Stimulated activated CD4-positive, alpha-beta T cell treated with anti-CD3 and anti-CD28 coated beads, Interleukin-1b, Interleukin-23, amount 100 ng/mL, for 4 hours (primary cell): ENCODE measurements around the gene CNTN4.
"Not testable (repeated sequence)": the region's sequence is repeated elsewhere in the genome, so short reads cannot be mapped to it uniquely, and the experiment has no call there.

ENCODE experiments used
- DNase-seq, 2 donors: peaks; one replicate each; pipeline ENCODE4 v3.0.0-alpha.2; 2020; ENCODE audit warnings: low read depth in 2 of 2

The CNTN4 gene

DNA sequence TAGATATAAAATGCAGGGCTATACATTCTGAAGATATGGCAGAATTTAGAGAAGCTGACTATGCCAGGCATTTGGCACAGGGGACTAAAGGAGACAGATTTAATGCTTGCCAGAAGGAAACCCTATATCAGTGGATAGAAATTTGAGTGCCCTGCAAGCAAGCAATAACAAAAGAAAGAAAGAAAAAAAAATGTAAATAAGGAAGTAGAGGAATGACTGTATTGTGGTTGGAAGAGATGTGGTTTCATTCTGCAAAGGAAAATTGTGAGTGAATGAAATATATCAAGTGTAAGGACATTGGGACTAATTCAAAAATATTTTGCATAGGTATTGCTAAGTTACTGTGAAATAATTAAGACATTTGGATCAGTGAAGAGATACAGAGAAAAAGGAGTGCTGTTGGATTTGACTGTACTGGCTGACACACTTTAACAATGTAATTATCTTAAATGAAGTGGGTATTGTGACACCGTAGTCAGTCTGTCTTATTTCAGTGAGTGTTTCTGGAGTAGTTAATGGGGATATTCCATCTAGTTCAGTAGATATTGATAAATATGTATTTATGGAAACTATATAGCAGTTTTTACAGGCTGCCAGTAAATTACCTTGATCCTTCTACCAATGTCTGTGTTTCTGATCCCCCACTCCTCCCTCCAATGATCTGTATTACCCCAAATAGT is 418.2 kb downstream of the CNTN4 start:
- no peak for DNase-seq

DNA sequence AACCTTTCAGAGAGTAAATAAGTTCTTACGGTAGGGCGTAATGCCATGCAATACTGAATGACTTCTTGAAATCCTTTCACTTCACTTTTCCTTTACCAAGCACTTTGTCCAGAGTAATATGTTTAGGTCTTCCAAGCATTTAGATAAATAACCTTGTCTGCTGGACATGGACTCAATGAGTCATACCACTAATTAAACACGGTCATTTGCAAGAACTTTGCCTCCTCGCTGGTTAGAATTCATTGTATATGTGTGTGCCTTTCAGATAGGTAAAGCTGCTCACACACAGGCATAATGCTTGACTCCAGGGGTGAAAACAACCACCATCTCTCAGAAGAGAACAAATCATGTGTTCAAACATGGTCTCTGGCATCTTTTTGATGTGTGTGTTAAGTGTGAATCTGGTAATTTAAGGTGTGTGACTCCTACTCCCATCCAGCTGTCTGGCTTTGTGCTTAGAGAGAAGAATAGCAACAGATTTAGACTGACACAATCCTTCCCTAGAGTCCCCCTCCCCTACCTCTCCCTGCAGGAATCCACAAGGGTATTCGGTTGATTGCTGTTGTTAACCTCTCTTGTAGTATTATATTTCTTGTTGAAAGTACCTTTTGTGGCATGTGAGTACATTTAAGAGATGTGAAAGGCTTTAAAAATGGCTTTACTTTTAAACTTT is 419.0 kb downstream of the CNTN4 start:
- no peak for DNase-seq

DNA sequence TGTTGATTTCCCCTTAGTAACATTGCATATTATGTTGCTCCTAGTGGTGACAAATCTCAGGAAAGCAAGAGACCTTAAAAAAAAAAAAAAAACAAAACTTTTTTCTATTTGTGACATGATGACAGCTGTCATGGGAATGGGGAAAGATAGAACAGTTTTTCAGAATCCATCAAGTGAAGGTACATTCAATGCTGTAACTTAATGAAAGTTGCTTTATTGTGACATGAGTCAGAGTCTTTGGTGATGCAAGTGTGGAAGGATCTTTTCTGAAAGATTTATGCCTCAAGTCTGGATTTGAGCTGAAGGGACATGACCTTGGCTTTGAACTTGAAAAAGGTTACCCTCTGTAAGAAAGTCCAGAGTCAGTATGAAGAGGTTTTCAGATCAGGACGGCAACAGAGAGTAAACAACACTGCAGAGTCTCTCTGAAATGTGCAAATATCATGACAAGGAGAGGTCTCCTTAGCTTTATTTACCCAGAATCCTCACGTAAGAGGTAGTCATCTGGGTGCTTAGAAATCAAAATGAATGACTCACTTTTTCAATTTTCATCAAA is 424.7 kb downstream of the CNTN4 start:
- no peak for DNase-seq

DNA sequence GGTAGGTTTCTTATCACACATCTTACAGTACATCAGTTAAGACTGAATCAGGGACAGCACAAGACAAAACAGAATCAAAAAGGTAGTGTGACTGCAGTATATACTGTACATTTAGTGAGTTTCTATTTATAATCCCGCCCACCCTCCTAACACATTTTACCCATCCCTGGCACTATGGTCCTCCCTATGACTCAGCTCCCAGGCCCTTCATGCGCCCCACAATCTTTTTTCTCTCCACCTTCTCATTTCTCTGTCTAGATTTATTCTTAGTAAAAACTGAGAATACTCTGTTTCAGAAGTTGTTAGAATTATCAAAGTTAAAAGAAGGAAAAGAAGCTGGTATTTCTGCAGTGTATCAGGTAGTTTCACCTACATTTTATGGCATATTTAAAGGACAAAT is 427.3 kb downstream of the CNTN4 start:
- DNase-seq = no peak

DNA sequence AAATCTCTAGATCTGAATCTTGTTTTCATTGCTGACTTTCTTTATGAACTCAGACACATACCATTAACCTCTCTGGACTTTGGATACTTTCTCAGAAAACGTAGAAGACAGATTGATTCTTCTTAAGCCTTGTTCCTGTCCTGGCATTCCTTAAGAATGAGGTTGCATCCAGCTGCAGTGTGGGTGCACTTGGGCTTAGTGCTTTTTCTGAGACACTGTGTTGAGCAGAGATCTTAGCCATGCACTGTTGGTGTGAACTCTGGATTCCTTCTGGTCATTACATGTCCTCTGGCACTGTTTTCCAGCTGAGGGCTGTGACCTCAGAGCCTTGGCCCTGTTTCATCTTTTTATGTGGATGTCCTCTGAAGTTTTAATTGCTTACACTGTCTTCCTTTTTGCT is 428.3 kb downstream of the CNTN4 start:
- DNase-seq = no peak

DNA sequence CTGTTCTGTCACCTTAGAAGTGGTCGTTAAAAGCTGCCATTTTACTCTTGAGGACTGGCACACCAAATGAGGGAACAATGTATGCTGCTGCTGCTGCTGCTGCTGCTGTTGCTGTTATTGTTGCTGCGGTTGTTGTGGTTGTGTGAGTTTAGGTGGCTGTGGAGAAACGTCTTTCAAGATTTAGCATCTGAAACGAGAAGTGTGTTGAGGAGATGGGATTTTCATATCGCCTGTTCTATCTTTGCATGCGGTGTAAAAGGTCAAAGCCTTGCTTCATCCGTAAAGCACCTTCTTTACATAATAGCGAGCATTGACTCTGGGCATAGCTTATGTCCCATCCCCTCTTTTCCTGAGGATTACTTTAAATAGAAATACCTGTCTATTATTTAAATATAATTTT is 428.7 kb downstream of the CNTN4 start:
- not testable (repeated sequence) for DNase-seq

DNA sequence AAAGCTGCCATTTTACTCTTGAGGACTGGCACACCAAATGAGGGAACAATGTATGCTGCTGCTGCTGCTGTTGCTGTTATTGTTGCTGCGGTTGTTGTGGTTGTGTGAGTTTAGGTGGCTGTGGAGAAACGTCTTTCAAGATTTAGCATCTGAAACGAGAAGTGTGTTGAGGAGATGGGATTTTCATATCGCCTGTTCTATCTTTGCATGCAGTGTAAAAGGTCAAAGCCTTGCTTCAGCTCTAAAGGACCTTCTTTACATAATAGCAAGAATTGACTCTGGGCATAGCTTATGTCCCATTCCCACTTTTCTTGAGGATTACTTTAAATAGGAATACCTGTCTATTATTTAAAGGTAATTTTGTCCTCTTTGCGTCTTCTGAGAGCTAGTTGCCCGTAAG is 436.1 kb downstream of the CNTN4 start:
- DNase-seq = not testable (repeated sequence)

DNA sequence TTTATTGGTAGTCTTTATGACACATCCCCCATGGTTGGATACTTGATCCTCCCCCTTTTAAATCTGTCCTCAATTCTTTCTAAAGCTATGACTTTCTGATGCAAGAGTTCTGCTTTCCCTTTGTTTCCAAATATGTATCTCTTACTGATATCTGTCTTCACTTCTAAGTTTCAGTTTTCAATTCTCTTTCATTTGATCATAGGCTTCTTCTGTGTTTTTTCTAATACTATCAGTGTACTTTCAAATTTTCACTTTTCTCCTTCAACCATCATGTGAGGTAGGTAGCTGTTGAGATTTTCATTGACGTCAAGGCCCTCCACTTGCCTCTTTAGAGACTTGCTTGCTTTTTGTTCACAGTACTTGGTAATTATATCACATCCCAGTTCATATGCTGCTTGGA is 436.5 kb downstream of the CNTN4 start:
- DNase-seq = no peak

DNA sequence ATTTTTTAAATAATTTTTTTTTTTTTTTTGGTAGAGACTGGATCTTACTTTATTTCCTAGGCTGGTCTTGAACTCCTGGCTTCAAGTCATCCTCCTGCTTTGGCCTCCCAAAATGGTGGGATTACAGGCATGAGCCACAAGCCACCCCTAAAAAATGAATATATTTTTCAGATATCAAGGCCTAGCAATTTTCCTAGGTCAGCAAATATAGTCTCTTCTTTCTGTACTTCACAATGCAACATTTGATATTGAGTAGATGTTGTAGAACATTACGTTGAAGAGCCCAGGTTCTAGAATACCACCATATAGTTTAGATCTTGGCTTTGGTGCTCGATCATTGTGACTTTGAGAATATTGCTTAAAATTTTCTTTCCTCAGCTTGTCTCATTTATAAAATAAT is 437.9 kb downstream of the CNTN4 start:
- no peak for DNase-seq

DNA sequence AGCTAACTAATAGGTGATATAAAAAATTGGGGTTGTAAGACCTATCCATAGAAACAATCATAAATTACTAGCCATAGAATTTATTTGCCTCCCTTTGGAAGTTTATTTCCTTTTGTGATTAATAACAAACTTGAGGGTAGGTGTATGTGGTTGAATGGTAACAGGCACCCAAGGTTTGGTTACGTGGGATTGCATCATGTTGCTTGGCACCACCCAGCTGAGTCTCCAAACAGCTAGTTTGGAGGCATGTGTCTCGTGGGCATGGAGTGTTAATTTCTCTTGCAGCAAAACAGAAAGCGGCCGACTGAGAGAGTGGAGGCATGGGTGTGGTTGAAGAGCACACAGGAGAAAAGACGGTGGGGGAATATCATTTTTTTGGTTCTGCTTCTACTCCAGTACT is 441.4 kb downstream of the CNTN4 start:
- no peak for DNase-seq

DNA sequence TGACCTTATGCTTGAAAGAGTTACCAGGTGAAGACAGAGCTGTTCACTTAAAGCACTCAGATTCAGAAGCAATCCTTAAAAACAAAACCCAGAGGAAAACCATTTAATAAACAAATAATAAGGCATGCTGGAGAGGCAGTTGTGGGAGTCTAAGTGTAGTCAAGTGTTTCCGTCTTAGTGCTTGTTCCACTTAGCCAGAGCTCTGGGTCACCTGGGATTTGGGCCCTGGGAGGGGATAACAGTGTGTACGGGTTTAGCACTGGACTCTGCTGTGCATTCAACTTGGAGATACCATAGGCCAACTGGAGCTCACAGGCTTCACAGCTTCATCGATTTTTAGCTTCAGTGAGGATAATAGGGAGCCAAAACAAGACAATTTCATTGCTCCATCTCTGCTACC is 444.6 kb downstream of the CNTN4 start:
- no peak for DNase-seq

DNA sequence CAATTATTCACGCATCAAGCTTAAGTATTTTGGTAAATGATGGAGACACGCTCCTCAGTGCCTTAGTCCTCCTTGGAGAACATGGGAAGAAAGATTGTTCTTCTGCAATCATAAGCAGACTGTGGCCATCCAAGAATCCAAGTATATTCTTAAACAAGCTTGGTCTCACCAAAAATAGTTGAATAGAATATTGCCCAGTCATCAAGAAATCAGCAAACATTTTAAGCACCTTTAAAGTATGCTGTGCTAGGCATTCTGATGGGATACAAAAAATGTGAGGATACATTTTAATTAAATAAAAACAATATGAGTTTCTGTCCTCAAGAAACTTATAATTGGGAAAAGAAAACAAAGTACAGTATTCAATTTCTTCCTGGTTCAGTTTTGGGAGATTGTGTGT is 445.5 kb downstream of the CNTN4 start:
- DNase-seq = no peak

DNA sequence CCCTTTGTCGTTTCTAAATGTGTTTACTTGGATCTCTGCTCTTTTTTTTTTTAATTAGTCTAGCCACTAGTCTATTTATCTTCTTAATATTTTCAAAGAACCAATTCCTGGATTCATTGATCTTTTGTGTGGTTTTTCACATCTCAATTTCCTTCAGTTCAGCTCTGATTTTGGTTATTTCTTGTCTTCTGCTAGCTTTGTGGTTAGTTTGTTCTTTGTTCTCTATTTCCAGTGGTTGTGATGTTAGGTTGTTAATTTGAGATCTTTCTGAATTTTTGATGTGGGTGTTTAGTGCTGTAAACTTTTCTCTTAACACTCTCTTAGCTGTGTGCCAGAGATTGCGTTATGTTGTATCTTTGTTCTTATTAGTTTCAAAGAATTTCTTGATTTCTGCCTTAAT is 446.1 kb downstream of the CNTN4 start:
- DNase-seq = no peak

DNA sequence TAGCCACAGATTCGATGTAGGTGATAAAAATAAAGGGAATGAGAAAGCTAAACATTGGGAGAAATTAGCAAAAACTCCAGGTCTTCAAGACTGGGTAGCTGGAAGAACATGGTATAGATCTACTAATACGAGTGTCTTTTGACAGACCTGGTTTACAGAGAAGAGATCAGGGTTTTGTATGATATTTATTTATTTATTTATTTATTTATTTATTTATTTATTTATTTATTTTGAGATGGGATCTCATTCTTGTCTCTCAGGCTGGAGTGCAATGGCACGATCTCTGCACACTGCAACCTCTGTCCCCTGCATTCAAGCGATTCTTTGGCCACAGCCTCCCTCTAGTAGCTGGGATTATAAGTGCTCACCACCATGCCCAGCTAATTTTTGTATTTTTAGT is 448.4 kb downstream of the CNTN4 start:
- DNase-seq = no peak

DNA sequence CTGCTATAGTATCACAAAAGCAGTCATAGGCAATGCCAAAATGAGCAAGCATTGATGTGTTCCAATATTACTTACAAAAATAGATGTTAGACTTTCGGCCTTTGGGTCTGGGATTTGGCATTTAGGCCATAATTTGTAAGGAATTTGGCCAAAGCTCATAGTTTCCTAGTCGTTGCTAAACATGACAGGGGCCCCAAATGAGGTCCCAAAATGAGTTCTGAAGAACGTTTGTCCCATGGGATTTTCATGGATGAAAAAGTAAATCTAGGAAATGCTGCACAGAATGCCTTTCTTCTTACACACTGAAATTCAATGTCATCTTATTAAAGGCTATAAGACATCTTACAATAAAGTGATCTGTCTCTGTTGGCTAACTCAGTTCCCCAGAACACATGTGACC is 456.0 kb downstream of the CNTN4 start:
- no peak for DNase-seq

DNA sequence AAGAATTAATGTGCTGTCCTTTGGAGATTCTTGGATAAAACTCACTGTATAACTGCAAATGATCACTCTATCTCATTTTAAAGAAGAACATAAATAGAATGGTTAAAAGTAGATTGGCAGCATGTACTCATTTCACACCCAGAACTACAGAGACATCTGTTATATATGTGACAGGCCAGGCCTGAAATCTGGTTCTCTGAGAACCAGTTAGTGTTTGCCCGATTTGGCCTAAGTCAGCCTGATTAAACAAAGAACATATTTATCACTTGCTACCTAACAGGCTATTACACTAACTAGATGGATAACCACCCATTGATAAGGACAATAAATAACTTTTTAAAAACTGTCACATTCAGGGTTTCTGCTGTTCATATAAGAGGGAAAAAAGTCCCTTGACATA is 460.1 kb downstream of the CNTN4 start:
- no peak for DNase-seq

DNA sequence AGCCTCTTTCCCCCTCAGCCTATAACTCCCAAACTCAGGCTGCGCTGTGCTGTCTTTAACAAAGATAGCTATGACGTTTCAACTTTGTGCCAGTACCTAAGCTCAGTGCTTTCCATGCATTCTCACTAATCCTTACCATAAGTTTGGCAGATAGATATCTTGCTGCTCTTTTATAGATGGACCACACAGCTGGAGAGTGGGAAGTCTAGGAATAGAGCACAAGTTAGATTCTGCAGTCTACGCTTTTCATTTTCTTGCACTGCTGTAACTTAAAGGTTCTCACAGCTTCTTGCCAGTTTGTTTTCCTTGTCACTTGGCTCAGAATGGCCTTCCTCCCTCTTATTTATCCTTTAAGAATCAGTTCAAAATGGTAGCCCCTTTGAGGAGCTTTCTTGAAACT is 468.8 kb downstream of the CNTN4 start:
- DNase-seq = no peak

DNA sequence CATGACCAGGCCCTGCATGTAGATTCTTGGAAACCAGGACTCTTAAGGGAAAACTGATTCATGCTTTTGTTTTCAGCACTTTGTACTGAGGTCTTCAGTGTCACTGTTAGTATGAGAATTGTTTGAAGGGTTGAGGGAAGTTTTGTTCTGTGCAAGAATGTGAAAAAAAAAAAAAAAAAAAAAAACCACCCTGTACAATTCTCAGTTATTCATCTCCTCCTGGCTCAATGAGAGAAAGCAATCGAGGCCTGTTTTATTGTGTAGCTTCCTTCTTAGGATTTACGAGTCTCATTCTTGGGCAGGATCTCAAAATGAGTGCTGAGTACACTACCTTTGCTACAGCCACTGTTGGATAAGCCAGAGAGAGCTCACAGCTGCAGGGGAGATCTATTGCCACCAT is 469.5 kb downstream of the CNTN4 start:
- DNase-seq = no peak

DNA sequence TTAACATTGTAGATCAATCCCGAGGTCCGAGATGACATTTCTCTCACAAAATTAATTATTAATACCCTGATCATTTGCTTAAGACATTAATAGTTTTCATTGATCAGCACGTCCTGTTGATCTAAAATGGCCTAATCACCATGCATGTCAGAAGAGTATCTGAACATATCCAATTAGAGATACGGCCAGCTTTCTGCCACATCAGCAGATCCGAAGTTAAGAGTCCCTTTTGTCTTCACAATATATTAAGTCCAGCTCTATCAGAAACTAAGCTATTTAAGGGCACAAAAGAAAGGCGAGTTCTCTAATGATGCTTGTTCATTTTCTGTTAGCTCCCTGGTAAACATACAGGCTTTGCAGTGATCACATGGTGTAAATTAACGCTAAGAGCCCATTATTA is 470.3 kb downstream of the CNTN4 start:
- no peak for DNase-seq

DNA sequence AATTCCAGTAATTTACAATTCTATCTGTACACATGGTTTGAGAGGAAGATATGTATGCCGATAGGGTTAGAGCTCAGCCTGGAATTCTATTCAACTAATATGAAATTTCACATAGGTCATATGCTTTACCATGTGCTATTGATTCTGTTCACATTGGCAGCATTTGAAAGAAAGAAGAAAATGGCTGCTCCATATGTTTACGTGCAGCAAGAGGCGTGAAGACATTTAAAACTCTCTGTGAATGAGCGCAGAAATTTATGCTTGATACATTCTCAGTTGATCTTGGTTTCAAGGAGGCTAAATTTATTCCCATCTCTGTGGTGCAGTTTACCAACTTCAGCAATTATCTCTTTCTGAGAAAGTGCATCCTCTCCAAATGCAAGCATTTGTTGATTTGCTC is 478.9 kb downstream of the CNTN4 start:
- no peak for DNase-seq

DNA sequence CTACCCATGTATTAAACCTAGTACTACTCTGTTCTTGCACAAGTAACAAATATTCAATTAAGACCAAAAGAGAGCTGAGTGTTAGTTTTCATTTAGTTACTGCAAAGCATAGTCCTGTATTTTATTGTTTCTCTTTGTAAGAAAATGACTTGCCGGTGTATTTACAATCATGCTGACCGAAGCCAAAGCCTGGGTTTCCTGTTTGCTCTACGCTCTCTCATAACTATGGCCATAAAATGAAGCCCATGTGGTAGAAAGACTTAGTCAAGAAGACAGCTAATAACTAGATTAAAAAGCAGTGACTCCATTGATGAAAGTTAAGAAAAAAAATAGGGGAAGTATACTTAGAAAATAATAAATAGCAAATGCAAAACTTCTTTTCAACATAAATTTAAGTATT is 479.9 kb downstream of the CNTN4 start:
- no peak for DNase-seq

DNA sequence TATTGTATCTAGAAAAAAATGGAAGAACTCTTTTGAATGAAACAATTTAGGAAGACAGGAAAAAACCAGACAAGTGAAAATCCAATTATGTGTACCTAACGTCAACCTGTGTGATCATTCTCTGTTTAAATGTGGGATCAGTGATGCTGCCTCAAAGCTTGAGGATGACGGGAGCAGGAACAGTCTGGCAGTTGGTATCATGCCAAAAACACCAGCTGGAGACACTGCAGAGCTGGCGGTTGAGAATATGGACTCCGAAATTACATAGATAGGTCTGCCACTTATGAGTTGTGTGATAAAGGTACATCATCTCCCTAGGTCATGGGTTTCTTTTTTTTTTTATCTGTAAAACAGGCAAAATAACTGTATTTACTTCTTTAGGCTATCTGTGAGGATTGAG is 480.5 kb downstream of the CNTN4 start:
- no peak for DNase-seq

DNA sequence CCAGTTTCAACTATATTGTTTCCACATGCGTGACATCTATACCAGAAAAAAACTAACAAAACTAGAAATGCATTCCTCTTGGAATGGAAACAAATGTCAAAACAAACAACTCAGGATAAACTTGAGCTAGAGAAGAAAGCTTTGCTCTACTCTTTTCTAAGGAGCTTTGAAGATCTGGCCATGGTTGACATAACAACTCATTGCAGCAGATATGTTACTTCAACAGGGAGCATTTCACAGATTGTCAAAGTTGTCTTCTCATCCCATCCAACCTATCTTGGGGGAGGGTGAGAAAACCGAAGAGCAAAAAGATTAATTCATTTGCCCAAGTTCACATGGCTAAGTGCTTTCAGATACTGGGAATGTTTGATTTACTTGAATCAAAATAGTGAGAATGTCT is 484.4 kb downstream of the CNTN4 start:
- no peak for DNase-seq
